NOMO-1 treated with dmso at 0.1 percent for 144 hours (cell line): ENCODE results near the gene DHX8.

Experiments used
- DNase-seq: peaks from one replicate; lab custom pipeline; 2025; ENCODE audit not compliant: unreplicated experiment; lab: John Stamatoyannopoulos, UW

Gene DHX8

GRCh38 chr17:43521389-43521788 is 37.6 kb downstream of the DHX8 start:
- no peak for DNase-seq

- no peak for DNase-seq
Measured at GRCh38 chr17:43524945-43525575, 41.3 kb downstream of the DHX8 start.

- no peak for DNase-seq
Measured at GRCh38 chr17:43526886-43527648, 43.3 kb downstream of the DHX8 start.

- DNase-seq: no peak
Measured at GRCh38 chr17:43528319-43528987, 44.7 kb downstream of the DHX8 start.

- DNase-seq: no peak
Measured at GRCh38 chr17:43528988-43529814, 45.4 kb downstream of the DHX8 start.

- no peak for DNase-seq
Measured at GRCh38 chr17:43529947-43530287, 46.1 kb downstream of the DHX8 start.

GRCh38 chr17:43530288-43531081 is 46.7 kb downstream of the DHX8 start:
- no peak for DNase-seq

GRCh38 chr17:43531082-43531378 is 47.3 kb downstream of the DHX8 start:
- no peak for DNase-seq

GRCh38 chr17:43531955-43532354 is 48.2 kb downstream of the DHX8 start:
- no peak for DNase-seq

GRCh38 chr17:43532581-43532980 is 48.8 kb downstream of the DHX8 start:
- DNase-seq: no peak

GRCh38 chr17:43533699-43534098 is 49.9 kb downstream of the DHX8 start:
- DNase-seq: no peak

- no peak for DNase-seq
Measured at GRCh38 chr17:43534909-43535308, 51.1 kb downstream of the DHX8 start.

- DNase-seq: no peak
Measured at GRCh38 chr17:43536236-43536992, 52.6 kb downstream of the DHX8 start.

GRCh38 chr17:43540821-43541674 is 57.3 kb downstream of the DHX8 start:
- no peak for DNase-seq

GRCh38 chr17:43542859-43543258 is 59.1 kb downstream of the DHX8 start:
- no peak for DNase-seq

GRCh38 chr17:43543300-43543699 is 59.5 kb downstream of the DHX8 start:
- DNase-seq: no peak

GRCh38 chr17:43543771-43544575 is 60.2 kb downstream of the DHX8 start:
- DNase-seq: no peak

- no peak for DNase-seq
Measured at GRCh38 chr17:43545383-43545632, 61.5 kb downstream of the DHX8 start.
